Measurements from ENCODE around the gene MBP.
"Not testable (repeated sequence)": the region's sequence is repeated elsewhere in the genome, so short reads cannot be mapped to it uniquely, and the experiment has no call there.

MBP gene

DNA sequence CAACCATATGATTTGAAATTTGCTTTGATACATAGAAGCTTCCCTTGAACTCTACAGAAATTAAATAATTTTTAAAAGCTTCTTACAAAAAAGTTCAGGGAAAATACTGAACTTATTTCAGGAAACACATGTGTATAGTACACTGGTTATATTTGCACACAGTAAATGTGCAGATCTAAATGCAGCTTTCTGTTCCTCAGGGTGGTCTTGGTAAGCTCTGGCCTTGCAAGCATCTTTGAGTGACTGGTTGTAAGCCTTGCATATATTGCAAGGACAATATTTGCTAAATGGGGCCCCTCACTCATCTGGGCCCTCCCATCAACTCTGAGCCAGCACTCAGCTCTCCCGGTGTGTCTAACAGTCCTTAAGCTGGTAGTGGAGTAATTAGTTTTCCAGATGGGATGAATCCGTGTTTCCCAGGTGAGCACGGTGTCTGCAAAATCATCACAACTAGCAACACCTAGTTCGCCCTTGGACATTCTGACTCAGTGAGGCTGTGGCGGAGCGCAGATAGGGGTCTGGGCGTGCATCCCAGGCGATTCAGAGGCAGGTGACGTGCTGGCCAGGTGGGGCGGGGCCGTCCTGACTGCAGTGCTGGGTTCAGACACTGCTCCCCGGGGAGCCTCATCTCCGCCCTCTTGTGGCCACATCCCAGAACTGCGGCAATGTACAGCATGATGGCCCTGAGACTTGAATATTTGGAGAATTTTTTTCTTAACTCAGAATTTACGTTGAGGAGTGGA, 149.6 kb downstream of the MBP start:
- peak; percentile 79 for DNase-seq

- no peak for DNase-seq
Observed at GRCh38 chr18:76982038-76982437, 150.5 kb downstream of the MBP start.

- DNase-seq: no peak
Observed at GRCh38 chr18:76981396-76981968, 151.1 kb downstream of the MBP start.

- no peak for DNase-seq
Observed at GRCh38 chr18:76980663-76981395, 151.8 kb downstream of the MBP start.

GRCh38 chr18:76979906-76980305, 152.7 kb downstream of the MBP start:
- no peak for DNase-seq

DNA sequence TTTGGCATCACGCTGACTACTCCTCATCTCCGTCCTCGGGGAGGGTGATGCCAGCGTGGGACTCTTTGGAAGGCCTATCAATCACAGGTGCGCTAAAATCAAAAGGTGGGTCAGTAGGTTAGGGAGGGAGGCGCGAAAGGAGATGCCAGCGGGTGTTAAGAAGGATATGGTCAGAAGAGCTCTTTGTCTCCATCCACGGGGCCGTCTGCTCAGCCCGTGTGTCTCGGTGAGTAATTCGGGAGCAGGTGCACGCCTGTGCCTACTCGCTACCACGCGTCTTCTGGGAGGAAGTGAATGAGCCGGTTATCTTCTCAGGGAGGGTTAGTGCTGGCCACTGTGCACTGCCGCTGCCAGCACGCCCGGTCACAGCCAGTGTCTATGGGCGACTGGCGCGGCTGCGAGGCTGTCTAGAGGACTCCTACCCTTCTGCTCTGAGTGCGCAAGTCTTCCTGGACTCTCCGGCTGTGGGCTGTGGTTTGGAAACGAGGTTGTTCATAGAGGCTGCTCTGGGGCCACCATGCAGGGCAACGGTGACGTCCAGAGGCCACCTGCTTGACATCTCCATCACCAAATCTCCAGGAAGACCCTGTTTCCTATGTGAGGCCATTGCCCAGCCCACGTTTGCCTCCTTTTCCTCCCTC, 153.4 kb downstream of the MBP start:
- DNase-seq: no peak

GRCh38 chr18:76978616-76979015, 154.0 kb downstream of the MBP start:
- DNase-seq: no peak

GRCh38 chr18:76977684-76978232, 154.8 kb downstream of the MBP start:
- DNase-seq: peak; percentile 73

GRCh38 chr18:76977108-76977621, 155.4 kb downstream of the MBP start:
- DNase-seq: peak; percentile 96

DNA sequence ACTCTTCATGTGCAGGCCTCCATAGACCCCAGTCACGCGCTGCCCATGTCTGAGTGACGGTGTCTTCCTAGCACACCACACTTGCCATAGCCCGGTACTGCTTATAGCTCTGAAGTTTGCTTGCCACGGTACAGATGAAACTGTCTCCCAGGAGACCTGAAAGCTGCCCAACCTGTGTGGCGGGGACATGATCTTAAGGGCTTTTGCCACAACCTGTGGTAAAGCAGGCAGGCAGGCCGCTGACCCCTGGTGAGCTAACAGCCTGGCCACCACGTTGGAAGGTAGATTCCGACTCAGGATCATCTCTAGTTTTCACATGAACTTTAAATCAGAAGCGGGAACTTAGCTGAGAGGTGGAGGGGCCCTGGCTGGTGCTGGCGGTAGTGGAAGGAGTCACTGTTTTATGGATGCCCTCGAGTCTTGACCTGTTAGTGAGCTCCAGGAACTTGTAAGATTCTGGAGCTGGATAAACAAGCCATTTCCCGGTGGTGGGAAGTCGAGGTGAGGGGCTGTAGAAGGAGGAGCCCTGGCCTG, 156.9 kb downstream of the MBP start:
- no peak for DNase-seq

DNA sequence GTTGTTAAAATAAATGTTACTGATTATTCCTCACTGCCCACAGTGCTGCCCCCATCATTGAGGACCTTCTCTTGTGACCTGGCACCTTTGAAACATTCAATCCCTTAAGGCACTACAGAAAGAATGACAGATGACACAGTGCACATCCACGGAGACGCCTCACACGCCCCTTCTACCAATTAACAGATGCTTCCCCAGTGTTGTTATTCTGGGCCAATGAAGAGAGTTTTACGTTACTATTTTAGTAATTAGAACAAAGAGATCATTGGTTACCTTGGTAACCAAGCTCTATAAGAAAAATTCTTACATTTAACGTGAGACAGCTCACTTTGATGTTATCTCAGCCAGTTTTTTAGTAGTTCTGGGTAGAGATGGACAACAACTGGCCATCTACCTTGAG, 158.2 kb downstream of the MBP start:
- DNase-seq: no peak

- DNase-seq: no peak
Observed at GRCh38 chr18:76973520-76974266, 158.9 kb downstream of the MBP start.

- DNase-seq: no peak
Observed at GRCh38 chr18:76972846-76973519, 159.6 kb downstream of the MBP start.

- DNase-seq: no peak
Observed at GRCh38 chr18:76972241-76972640, 160.3 kb downstream of the MBP start.

- DNase-seq: no peak
Observed at GRCh38 chr18:76970770-76971559, 161.6 kb downstream of the MBP start.

- no peak for DNase-seq
Observed at GRCh38 chr18:76967721-76968472, 164.7 kb downstream of the MBP start.

DNA sequence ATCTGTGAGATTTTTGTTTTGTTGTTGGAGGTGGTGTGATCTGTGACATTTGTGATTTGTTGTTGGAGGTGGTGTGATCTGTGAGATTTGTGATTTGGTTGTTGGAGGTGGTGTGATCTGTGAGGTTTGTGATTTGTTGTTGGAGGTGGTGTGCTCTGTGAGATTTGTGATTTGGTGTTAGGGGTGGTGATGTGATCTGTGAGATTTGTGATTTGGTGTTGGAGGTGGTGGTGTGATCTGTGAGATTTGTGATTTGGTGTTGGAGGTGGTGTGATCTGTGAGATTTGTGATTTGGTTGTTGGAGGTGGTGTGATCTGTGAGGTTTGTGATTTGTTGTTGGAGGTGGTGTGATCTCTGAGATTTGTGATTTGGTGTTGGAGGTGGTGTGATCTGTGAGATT, 165.3 kb downstream of the MBP start:
- not testable (repeated sequence) for DNase-seq

DNA sequence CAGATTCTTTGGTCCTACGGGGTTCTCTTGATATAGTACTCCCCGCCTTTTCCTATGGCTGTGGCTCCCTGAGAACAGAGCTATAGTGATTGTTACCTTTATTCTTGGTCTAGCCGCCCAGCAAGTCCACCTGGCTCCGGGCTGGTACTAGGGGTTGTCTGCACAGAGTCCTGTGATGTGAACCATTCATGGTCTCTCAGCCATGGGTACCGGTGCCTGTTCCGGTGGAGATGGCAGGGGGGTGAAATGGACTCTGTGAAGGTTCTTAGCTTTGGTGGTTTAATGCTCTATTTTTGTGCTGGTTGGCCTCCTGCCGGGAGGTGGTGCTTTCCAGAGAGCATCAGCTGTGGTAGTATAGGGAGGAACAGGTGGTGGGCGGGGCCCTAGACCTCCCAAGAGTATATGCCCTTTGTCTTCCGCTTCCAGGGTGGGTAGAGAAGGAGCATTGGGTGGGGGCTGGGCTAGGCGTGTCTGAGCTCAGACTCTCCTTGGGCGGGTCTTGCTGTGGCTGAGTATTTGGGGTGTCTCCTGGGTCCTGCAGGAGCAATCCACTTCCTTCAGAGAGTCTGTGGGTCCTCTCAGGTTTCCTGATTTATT, 166.9 kb downstream of the MBP start:
- not testable (repeated sequence) for DNase-seq

- no peak for DNase-seq
Observed at GRCh38 chr18:76963936-76964335, 168.6 kb downstream of the MBP start.

All from NCI-H1092 treated with DMSO at 0.1 percent for 48 hours (cell line).